Measurements from ENCODE around the gene TNNT1. TPM values are rescaled to one million over a fixed set of nuclear protein-coding genes. Genes with fewer than 3 reads are reported as not detected.

TNNT1 gene
- total RNA-seq, 2 donors from 2014 or later: 0.69 to 2.1 TPM

DNA sequence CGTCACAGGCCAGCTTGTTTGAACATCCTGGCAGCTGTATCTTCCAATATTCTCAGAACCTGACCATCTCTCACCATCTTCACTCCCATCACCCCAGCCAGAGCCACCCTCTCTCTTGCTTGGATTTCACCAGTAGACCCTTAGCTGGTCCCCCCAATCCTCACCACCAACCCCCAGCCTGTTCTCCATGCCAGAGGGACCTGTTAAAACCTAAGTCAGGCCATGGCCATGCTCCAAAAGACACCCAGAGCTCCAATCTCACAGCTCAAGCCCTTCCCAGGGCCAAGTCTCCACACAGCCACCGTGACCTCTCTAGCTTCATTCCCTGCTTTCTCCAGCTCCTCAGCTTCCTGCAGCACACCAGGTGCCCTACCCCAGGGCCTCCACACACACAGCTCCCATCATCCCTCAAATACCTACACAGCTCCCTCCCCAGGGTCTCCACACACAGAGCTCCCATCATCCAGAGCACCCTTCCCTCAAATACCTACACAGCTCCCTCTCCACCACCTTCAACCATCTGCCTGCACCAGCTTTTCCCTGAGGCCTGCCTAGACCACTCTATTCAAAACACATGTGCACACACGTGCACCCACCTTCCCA is 59.6 kb downstream of the TNNT1 start:
- H3K9ac ChIP-seq (ENCODE audit: low read depth in 2 of 2, low read length in 2 of 2): no peak overlapping the region
- H3K4me1 ChIP-seq: peaks cover 7% of the 10 kb centered on the region
- no peaks in the 10 kb centered on the region for H3K9me3 ChIP-seq
- no peak overlapping the region for H3K4me3 ChIP-seq
- intact Hi-C loops (cut with DNase I): no loop called here
- H3K27me3 ChIP-seq: peaks cover 4% of the 10 kb centered on the region
- no peak for DNase-seq
- TF ChIP-seq CTCF (IDR thresholded peaks at IDR 0.05): no peak
- no peak overlapping the region for H3K27ac ChIP-seq
- H3K36me3 ChIP-seq: peaks cover 16% of the 10 kb centered on the region

DNA sequence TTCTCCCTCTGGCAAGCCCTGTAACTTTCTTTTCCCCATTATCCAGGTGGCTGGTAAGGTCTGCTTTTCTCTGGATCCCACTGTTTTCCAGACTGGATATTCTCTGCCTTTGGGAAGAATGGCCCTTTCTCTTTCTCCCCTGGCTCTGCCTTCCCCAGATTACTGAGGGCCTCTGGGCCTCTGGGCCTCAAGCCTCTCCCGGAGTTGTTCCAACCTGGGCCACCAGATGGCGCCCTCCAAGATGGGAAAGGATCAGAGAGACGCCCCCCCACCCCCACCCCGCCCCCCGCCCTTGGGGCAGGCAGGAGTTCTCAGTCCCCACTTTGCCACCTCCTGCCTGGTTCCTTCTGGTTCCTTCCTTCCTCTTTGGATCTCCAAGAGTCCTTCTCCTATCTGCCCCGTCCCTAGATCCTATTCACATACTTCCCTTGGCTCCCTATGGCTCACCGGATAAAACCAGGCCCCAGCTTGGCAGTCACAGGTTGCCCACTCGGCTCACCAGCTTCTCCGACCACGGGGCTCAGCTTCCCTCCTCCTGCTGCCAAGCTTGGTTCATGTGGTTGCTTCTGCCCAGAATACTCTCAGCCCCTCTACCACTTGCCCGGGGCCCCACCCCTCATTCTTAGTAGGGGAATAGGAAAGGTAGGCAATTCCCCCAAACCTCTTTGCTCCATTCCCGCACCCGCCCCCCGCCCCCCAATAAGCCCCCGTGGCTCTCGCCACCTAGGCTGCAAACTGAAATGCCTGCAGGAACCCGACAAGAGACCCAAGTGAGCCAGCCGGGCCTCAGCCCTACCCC is 60.3 kb downstream of the TNNT1 start:
- peak; percentile 87 for TF ChIP-seq CTCF (IDR thresholded peaks at IDR 0.05)
- Histone ChIP-seq H3K27me3 (peaks cover 4% of the 10 kb centered on the region), H3K9ac (ENCODE audit: low read depth in 2 of 2, low read length in 2 of 2) (no peak overlapping the region), H3K9me3 (no peaks in the 10 kb centered on the region), H3K27ac (no peak overlapping the region), H3K4me1 (peaks cover 7% of the 10 kb centered on the region), H3K36me3 (peaks cover 14% of the 10 kb centered on the region), H3K4me3 (no peak overlapping the region)
- DNase-seq: peak; percentile 87
- intact Hi-C loops (cut with DNase I): no loop called here

- H3K27me3 ChIP-seq: peaks cover 9% of the 10 kb centered on the region
- no peak for TF ChIP-seq CTCF (IDR thresholded peaks at IDR 0.05)
- H3K9me3 ChIP-seq: no peaks in the 10 kb centered on the region
- peaks cover 14% of the 10 kb centered on the region for H3K36me3 ChIP-seq
- DNase-seq: no peak
- no peak overlapping the region for H3K27ac ChIP-seq
- H3K4me3 ChIP-seq: no peak overlapping the region
- peaks cover 7% of the 10 kb centered on the region for H3K4me1 ChIP-seq
- peak overlapping the region in 1 of 2 donors; percentile 34 for H3K9ac ChIP-seq (ENCODE audit: low read depth in 2 of 2, low read length in 2 of 2)
- intact Hi-C loops (cut with DNase I): no loop called here
Measured at GRCh38 chr19:55088021-55088451, 61.0 kb downstream of the TNNT1 start.

GRCh38 chr19:55087542-55087901 is 61.5 kb downstream of the TNNT1 start:
- Histone ChIP-seq H3K27me3 (peaks cover 10% of the 10 kb centered on the region), H3K27ac (no peak overlapping the region), H3K9me3 (no peaks in the 10 kb centered on the region), H3K9ac (ENCODE audit: low read depth in 2 of 2, low read length in 2 of 2) (peak overlapping the region; percentile 18 to 34), H3K4me1 (peaks cover 7% of the 10 kb centered on the region), H3K4me3 (peak overlapping the region; percentile 44), H3K36me3 (peaks cover 14% of the 10 kb centered on the region)
- DNase-seq: no peak
- no peak for TF ChIP-seq CTCF (IDR thresholded peaks at IDR 0.05)
- intact Hi-C loops (cut with DNase I): no loop called here

DNA sequence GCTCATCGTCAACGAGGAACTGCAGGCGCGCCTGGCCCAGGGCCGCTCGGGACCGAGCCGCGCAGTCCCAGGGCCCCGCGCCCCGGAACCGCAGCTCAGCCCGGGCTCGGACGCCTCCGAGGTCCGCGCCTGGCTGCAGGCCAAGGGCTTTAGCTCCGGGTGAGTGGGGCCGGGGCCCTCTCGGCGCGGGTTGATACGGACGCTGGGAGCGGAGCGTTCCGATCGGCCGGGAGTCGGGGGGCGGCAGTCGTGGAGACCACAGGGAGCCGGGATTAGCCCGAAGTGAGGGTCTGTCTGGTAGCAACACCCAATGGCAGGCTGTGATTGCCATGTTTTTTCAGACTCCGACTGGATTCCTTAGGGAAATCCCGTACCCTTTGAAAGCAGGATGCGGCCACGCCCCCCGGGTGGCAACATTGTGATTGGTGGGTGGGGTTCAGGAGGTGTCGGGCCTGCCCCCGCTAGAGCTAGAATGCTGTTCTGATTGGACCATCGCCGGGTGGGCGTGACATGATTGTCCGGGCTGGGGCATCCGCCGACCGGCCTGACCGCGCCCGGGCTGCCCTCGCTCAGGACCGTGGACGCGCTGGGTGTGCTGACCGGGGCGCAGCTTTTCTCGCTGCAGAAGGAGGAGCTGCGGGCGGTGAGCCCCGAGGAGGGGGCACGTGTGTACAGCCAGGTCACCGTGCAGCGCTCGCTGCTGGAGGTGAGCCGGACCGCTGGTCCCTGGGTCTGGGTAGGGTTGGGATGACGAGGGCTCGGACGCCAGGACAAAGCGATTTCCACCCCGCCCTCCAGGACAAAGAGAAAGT is 62.1 kb downstream of the TNNT1 start:
- Histone ChIP-seq H3K9ac (ENCODE audit: low read depth in 2 of 2, low read length in 2 of 2) (peak overlapping the region; percentile 18 to 34), H3K36me3 (peaks cover 9% of the 10 kb centered on the region), H3K4me3 (peak overlapping the region; percentile 44), H3K27me3 (peaks cover 15% of the 10 kb centered on the region), H3K4me1 (peaks cover 7% of the 10 kb centered on the region), H3K9me3 (no peaks in the 10 kb centered on the region), H3K27ac (no peak overlapping the region)
- intact Hi-C loops (cut with DNase I): no loop called here
- TF ChIP-seq CTCF (IDR thresholded peaks at IDR 0.05): no peak
- DNase-seq: peak; percentile 99

All from colonic mucosa (tissue), 4 donors.